T-cell (primary cell): Measurements from ENCODE around the gene NUDT3. TPM values are rescaled to one million over a fixed set of nuclear protein-coding genes. Genes with fewer than 3 reads are reported as not detected.
"Not testable (repeated sequence)": the region's sequence is repeated elsewhere in the genome, so short reads cannot be mapped to it uniquely, and the experiment has no call there.

ENCODE experiments used
- ATAC-seq, 4 experiments: fragments of 200-7000 bp in 3 of 4; fragments of 150-1000 bp in 1 of 4; cut with Tn5 transposase; replicated peaks in 1 of 4; 1 replicate in 3 of 4; 2 replicates in 1 of 4; pipeline ENCODE4 v1.10.0; 2021; ENCODE audit warnings: moderate library complexity in 3 of 4, mild to moderate bottlenecking in 2 of 4, moderate number of reproducible peaks in 1 of 4
- CTCF ChIA-PET, 2 donors: fragments of 300-600 bp; sonication (Branson Sonifier 250); formaldehyde crosslinking; loops; one replicate each; lab custom pipeline; 2022; ENCODE audit warnings: antibody characterized with exemption in 2 of 2; lab: Charles Lee
- POLR2A ChIA-PET, 2 donors: fragments of 300-600 bp; sonication (Branson Sonifier 250); formaldehyde crosslinking; loops; one replicate each; lab custom pipeline; 2022; ENCODE audit warnings: antibody characterized with exemption in 2 of 2; lab: Charles Lee
- DNase-seq, 35 experiments: peaks; one replicate each; pipeline versions ENCODE4 v3.0.0 to v3.0.0-alpha.2; 2013 to 2023
- H3K27ac ChIP-seq: one replicate; pipeline ENCODE4 v1.5.1; 2013; ENCODE audit warnings: low read length
- H3K27me3 ChIP-seq, 2 experiments: replicated peaks in 1 of 2; 1 replicate in 1 of 2; 2 replicates in 1 of 2; pipeline versions ENCODE4 v1.6.1 to v1.7.0; 2013; ENCODE audit warnings: low read length in 1 of 2, mixed read lengths in 1 of 2; ENCODE audit not compliant: control insufficient read depth in 2 of 2, insufficient read depth in 2 of 2; ENCODE audit errors: extremely low read depth in 1 of 2
- H3K36me3 ChIP-seq, 2 donors: 1 replicate in 1 of 2; 2 replicates in 1 of 2; pipeline versions ENCODE4 v1.6.1 to v1.7.0; 2013; ENCODE audit warnings: low read length in 1 of 2; ENCODE audit not compliant: control insufficient read depth in 2 of 2, insufficient read depth in 1 of 2; ENCODE audit errors: extremely low read depth in 1 of 2
- H3K4me1 ChIP-seq, 2 experiments: 1 replicate in 1 of 2; 2 replicates in 1 of 2; pipeline versions ENCODE4 v1.6.1 to v1.7.0; 2013; ENCODE audit warnings: low read length in 2 of 2, mixed read lengths in 1 of 2; ENCODE audit not compliant: insufficient read depth in 2 of 2, control insufficient read depth in 1 of 2; ENCODE audit errors: extremely low read depth in 1 of 2
- H3K4me3 ChIP-seq, 2 donors: 1 replicate in 1 of 2; 2 replicates in 1 of 2; pipeline versions ENCODE4 v1.5.1 to v1.7.0; 2013; ENCODE audit warnings: mild to moderate bottlenecking in 2 of 2, low read length in 1 of 2, moderate library complexity in 1 of 2; ENCODE audit not compliant: control insufficient read depth in 1 of 2; ENCODE audit errors: extremely low read depth in 1 of 2
- H3K9me3 ChIP-seq: 2 replicates; pipeline ENCODE4 v1.7.0; 2013
- H3K27ac Mint-ChIP-seq, 2 donors: one replicate each; pipeline ENCODE4 v1.8.0; 2020 to 2021; ENCODE audit warnings: mild to moderate bottlenecking in 2 of 2, mixed read lengths in 2 of 2
- H3K27me3 Mint-ChIP-seq, 2 donors: one replicate each; pipeline ENCODE4 v1.8.0; 2021 to 2022; ENCODE audit warnings: mixed read lengths in 2 of 2
- H3K36me3 Mint-ChIP-seq: one replicate; pipeline ENCODE4 v1.8.0; 2021; ENCODE audit warnings: mixed read lengths
- H3K4me1 Mint-ChIP-seq, 3 donors: one replicate each; pipeline ENCODE4 v1.8.0; 2020 to 2022; ENCODE audit warnings: mixed read lengths in 3 of 3, mild to moderate bottlenecking in 1 of 3
- H3K4me3 Mint-ChIP-seq, 3 donors: one replicate each; pipeline ENCODE4 v1.8.0; 2020 to 2022; ENCODE audit warnings: mild to moderate bottlenecking in 3 of 3, mixed read lengths in 3 of 3, moderate library complexity in 3 of 3
- H3K9me3 Mint-ChIP-seq, 3 donors: one replicate each; pipeline ENCODE4 v1.8.0; 2020 to 2022; ENCODE audit warnings: mixed read lengths in 3 of 3
- WGBS: methylation state at CpG from one replicate; pipeline ENCODE4 v1.1.5; 2013; ENCODE audit warnings: missing lambda C conversion rate; ENCODE audit not compliant: insufficient coverage; 5-methylcytosine and 5-hydroxymethylcytosine counted together
- total RNA-seq, 35 experiments: library from RNA in 6 of 35; stranded (reverse) in 6 of 35; fragments of 120-200 nt in 1 of 35; gene quantifications; one replicate each; pipeline versions ENCODE4 v1.2.1 to v1.2.4 and lab custom pipeline; 2013 to 2026

The NUDT3 gene
- total RNA-seq, 5 donors from 2014 or later (not counting 1 experiment from before 2014, with no cell fraction given), result 23.5 to 31.0 (median 28.9) TPM

GRCh38 chr6:34267746-34268145 is 124.7 kb downstream of the NUDT3 start:
- Histone ChIP-seq H3K4me3 (no peak overlapping the region), H3K27ac (no peak overlapping the region), H3K36me3 (no peaks in the 10 kb centered on the region), H3K4me1 (no peaks in the 10 kb centered on the region), H3K27me3 (no peaks in the 10 kb centered on the region), H3K9me3 (no peaks in the 10 kb centered on the region)
- Mint-ChIP-seq H3K27me3 (no peaks in the 10 kb centered on the region), H3K4me1 (peaks cover 0 to 3% (median 0%) of the 10 kb centered on the region in 3 donors), H3K4me3 (no peak overlapping the region), H3K27ac (no peak overlapping the region), H3K36me3 (no peaks in the 10 kb centered on the region), H3K9me3 (peaks cover 0 to 7% (median 0%) of the 10 kb centered on the region in 3 donors)
- DNase-seq (no peak), ATAC-seq (no peak)
- no CpG with 5 or more reads among the region's 2 CpGs for whole genome bisulfite sequencing
- CTCF ChIA-PET, result no interaction called here
- POLR2A ChIA-PET, result no interaction called here

DNA sequence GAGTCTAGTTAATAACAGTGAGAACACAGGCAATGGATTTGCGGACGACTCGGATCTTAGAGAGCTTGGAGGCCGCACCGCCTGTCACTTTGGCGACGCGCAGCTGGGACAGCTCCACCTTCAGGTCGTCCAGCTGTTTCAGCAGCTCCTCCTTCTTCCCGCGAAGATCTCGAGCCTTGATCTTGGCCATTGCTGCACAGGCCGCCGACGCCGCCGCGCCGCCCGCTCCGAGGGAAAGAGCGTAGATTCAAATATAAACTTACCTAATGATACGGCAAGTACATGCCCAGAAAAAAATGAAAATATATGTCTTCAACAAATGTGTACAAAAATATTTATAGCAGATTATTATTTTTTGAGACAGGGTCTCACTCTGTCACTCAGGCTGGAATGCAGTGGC is 129.0 kb downstream of the NUDT3 start:
- H3K9me3 ChIP-seq, H3K36me3 ChIP-seq, ATAC-seq, H3K36me3 Mint-ChIP-seq, CTCF ChIA-PET, H3K4me3 ChIP-seq, H3K9me3 Mint-ChIP-seq, DNase-seq, H3K4me1 Mint-ChIP-seq, H3K27me3 ChIP-seq, H3K27ac ChIP-seq, H3K27me3 Mint-ChIP-seq, H3K4me1 ChIP-seq, H3K4me3 Mint-ChIP-seq, POLR2A ChIA-PET, H3K27ac Mint-ChIP-seq: not testable (repeated sequence)
- WGBS, result 97% methylated on average over 12 of the region's 23 CpGs

DNA sequence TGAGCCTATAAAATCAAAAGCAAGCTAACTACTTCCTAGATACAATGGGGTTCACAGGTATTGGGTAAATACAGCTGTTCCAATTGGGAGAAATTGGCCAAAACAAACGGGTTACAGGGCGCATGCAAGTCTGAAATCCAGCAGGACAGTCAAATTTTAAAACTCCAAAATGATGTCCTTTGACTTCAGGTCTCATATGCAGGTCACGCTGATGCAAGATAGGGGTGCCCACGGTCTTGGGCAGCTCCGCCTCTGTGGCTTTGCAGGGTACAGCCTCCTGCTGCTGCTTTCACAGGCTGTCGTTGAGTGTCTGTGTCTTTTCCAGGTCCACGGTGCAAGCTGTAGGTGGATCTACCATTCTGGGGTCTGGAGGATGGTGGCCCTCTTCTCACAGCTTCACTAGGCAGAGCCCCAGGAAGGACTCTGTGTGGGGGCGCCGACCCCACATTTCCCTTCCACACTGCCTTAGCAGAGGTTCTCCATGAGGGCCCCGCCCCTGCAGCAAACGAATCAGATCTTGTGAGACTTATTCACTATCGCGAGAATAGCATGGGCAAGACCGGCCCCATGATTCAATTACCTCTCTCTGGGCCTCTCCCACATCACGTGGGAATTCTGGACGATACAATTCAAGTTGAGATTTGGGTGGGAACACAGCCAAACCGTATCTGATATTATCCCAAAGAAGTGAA is 131.7 kb downstream of the NUDT3 start:
- ATAC-seq, result no peak
- no peaks in the 10 kb centered on the region for H3K27me3 ChIP-seq
- ChIA-PET CTCF (no interaction called here), POLR2A (no interaction called here)
- H3K27me3 Mint-ChIP-seq, result no peaks in the 10 kb centered on the region
- no peaks in the 10 kb centered on the region for H3K36me3 Mint-ChIP-seq
- no peak overlapping the region for H3K27ac ChIP-seq
- H3K27ac Mint-ChIP-seq, result no peak overlapping the region
- H3K9me3 ChIP-seq, result no peaks in the 10 kb centered on the region
- 86% methylated on average over 14 of the region's 17 CpGs for WGBS
- no peak for DNase-seq
- no peaks in the 10 kb centered on the region for H3K4me1 Mint-ChIP-seq
- H3K4me3 ChIP-seq, result no peak overlapping the region
- peaks cover 0 to 9% (median 0%) of the 10 kb centered on the region in 3 donors for H3K9me3 Mint-ChIP-seq
- H3K36me3 ChIP-seq, result no peaks in the 10 kb centered on the region
- no peak overlapping the region for H3K4me3 Mint-ChIP-seq
- H3K4me1 ChIP-seq, result no peaks in the 10 kb centered on the region

- Mint-ChIP-seq H3K4me1 (no peaks in the 10 kb centered on the region), H3K4me3 (no peak overlapping the region), H3K36me3 (no peaks in the 10 kb centered on the region), H3K27ac (no peak overlapping the region), H3K27me3 (no peaks in the 10 kb centered on the region), H3K9me3 (peaks cover 0 to 9% (median 0%) of the 10 kb centered on the region in 3 donors)
- no peaks in the 10 kb centered on the region for H3K27me3 ChIP-seq
- H3K36me3 ChIP-seq, result no peaks in the 10 kb centered on the region
- ATAC-seq (no peak), DNase-seq (no peak)
- no peak overlapping the region for H3K27ac ChIP-seq
- no CpG with 5 or more reads among the region's 6 CpGs for WGBS
- CTCF ChIA-PET, result interaction anchor here (0.6 to 0.7 kb wide), 3 partner anchors 36 to 547 kb away, joined by 3 to 4 read pairs (median 4); no protein-coding TSS in a partner anchor
- POLR2A ChIA-PET, result interaction anchor here in 1 of 2 donors (0.6 kb wide), 1 partner anchor 628 kb away, joined by 4 read pairs; no protein-coding TSS in a partner anchor
- H3K9me3 ChIP-seq, result no peaks in the 10 kb centered on the region
- H3K4me1 ChIP-seq, result no peaks in the 10 kb centered on the region
- no peak overlapping the region for H3K4me3 ChIP-seq
Observed at GRCh38 chr6:34259529-34260069, 132.9 kb downstream of the NUDT3 start.

DNA sequence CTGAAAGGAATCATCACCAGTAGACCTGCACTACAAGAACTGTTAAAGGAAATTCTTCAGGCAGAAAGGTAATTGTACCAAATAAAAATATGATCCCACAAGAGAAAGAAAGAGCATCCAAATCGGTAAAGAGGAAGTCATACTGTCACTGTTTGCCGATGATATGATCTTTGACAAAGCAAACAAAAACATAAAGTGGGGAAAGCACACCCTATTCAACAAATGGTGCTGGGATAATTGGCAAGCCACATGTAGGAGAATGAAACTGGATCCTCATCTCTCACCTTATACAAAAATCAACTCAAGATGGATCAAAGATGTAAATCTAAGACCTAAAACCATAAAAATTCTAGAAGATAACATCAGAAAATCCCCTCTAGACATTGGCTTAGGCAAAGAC is 140.1 kb downstream of the NUDT3 start:
- H3K9me3 Mint-ChIP-seq, H3K9me3 ChIP-seq, H3K4me3 Mint-ChIP-seq, H3K27ac Mint-ChIP-seq, CTCF ChIA-PET, ATAC-seq, H3K27ac ChIP-seq, H3K27me3 ChIP-seq, POLR2A ChIA-PET, H3K36me3 Mint-ChIP-seq, H3K4me3 ChIP-seq, H3K27me3 Mint-ChIP-seq, H3K36me3 ChIP-seq, DNase-seq: not testable (repeated sequence)
- H3K4me1 ChIP-seq, result peaks cover 8 to 23% of the 10 kb centered on the region in 2 experiments
- peaks cover 17 to 18% (median 18%) of the 10 kb centered on the region in 3 donors for H3K4me1 Mint-ChIP-seq
- no CpG with 5 or more reads among the region's 2 CpGs for WGBS

- Histone ChIP-seq H3K9me3 (no peaks in the 10 kb centered on the region), H3K27ac (peak overlapping the region; percentile 90), H3K4me3 (peak overlapping the region; percentile 72 to 79), H3K36me3 (peaks cover 0 to 6% of the 10 kb centered on the region in 2 donors), H3K27me3 (no peaks in the 10 kb centered on the region), H3K4me1 (peaks cover 8 to 38% of the 10 kb centered on the region in 2 experiments)
- Mint-ChIP-seq H3K27ac (peak overlapping the region; percentile 91 to 94), H3K4me1 (peaks cover 27 to 43% (median 33%) of the 10 kb centered on the region in 3 donors), H3K4me3 (peak overlapping the region; percentile 85 to 95 (median 90)), H3K27me3 (no peaks in the 10 kb centered on the region), H3K36me3 (no peaks in the 10 kb centered on the region), H3K9me3 (no peaks in the 10 kb centered on the region)
- 52% methylated on average over 10 of the region's 18 CpGs for WGBS
- DNase-seq (peak in 2 of 35 experiments; percentile 6 to 26), ATAC-seq (peak; percentile 31 to 45 (median 42))
- POLR2A ChIA-PET, result interaction anchor here (0.6 to 0.8 kb wide), 3 partner anchors 13 to 88 kb away, joined by 3 to 5 read pairs (median 4); partner anchors contain the start of gene HMGA1 (in 2 of the 2)
- CTCF ChIA-PET, result interaction anchor here (0.5 to 2.7 kb wide), 14 partner anchors 13 to 580 kb away, joined by 3 to 18 read pairs (median 5); partner anchors contain the start of genes HMGA1 (in 1 of the 2) and RPS10 (in 1 of the 2)
Observed at GRCh38 chr6:34249469-34250261, 142.8 kb downstream of the NUDT3 start.
